C4-2B (cell line): ENCODE data around the gene KCNK6.
A peak's percentile ranks its signal among the peaks of the same experiment; 100 is the strongest.
"Not testable (repeated sequence)": the region's sequence is repeated elsewhere in the genome, so short reads cannot be mapped to it uniquely, and the experiment has no call there.

Source experiments
- H3K27ac ChIP-seq: fragments of 450-650 bp; 2 replicates; pipeline ENCODE4 v1.5.1; 2017
- ZFX ChIP-seq: fragments of 450-650 bp; IDR thresholded peaks from 2 replicates; pipeline ENCODE4 v1.6.1; 2017
- TF ChIP-seq, protein P1 (sequence below): fragments of 450-650 bp; conservative IDR thresholded peaks from 2 replicates; pipeline ENCODE4 v1.5.1; 2017; ENCODE audit warnings: mild to moderate bottlenecking

Gene KCNK6

DNA sequence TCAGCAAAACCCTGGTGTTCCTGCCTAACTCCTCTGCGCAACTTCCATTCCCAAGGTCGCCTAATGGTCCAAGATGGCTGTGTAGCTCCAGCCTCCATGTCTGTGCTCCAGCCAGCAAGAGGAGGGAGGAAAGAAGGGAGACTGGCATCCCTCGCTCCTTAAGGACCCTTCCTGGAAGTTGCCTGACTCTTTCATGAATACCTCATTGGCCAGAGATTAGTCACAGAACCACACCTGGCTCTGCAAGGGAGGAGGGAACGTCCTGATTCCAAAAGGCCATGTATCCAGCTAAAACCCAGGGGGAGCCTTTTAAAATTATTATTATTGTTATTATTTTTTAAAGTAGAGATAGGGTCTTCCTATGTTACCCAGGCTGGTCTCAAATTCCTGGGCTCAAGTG is 4.8 kb downstream of the KCNK6 start:
- no peak overlapping the region for H3K27ac ChIP-seq
- TF ChIP-seq ZFX, result no peak
- TF ChIP-seq, protein P1, sequence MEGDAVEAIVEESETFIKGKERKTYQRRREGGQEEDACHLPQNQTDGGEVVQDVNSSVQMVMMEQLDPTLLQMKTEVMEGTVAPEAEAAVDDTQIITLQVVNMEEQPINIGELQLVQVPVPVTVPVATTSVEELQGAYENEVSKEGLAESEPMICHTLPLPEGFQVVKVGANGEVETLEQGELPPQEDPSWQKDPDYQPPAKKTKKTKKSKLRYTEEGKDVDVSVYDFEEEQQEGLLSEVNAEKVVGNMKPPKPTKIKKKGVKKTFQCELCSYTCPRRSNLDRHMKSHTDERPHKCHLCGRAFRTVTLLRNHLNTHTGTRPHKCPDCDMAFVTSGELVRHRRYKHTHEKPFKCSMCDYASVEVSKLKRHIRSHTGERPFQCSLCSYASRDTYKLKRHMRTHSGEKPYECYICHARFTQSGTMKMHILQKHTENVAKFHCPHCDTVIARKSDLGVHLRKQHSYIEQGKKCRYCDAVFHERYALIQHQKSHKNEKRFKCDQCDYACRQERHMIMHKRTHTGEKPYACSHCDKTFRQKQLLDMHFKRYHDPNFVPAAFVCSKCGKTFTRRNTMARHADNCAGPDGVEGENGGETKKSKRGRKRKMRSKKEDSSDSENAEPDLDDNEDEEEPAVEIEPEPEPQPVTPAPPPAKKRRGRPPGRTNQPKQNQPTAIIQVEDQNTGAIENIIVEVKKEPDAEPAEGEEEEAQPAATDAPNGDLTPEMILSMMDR, result no peak

DNA sequence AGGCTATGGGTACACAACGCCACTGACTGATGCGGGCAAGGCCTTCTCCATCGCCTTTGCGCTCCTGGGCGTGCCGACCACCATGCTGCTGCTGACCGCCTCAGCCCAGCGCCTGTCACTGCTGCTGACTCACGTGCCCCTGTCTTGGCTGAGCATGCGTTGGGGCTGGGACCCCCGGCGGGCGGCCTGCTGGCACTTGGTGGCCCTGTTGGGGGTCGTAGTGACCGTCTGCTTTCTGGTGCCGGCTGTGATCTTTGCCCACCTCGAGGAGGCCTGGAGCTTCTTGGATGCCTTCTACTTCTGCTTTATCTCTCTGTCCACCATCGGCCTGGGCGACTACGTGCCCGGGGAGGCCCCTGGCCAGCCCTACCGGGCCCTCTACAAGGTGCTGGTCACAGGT is 6.9 kb downstream of the KCNK6 start:
- TF ChIP-seq ZFX, result no peak
- TF ChIP-seq, protein P1, result no peak
- H3K27ac ChIP-seq, result no peak overlapping the region

DNA sequence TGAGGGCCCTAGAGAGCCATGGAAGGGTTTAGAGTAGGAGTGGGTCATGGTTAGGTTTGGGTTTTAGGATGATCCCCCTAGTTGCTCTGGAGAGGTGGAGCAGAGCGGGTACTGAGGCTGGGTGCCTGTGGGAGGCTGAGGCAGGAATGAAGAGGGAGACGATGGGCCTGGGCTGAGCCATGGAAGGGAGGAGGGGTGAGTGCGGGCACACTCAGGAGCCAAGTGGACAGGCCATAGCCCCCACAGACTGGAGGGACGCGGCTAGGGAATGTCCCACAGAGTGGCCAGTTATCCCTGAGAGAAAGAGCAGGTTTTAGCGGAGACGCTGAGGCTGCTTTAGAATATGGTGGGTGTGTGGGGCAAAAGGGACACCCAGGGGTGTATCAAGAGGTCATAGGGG is 10.0 kb downstream of the KCNK6 start:
- TF ChIP-seq, protein P1, result no peak
- no peak for TF ChIP-seq ZFX
- H3K27ac ChIP-seq, result no peak overlapping the region

DNA sequence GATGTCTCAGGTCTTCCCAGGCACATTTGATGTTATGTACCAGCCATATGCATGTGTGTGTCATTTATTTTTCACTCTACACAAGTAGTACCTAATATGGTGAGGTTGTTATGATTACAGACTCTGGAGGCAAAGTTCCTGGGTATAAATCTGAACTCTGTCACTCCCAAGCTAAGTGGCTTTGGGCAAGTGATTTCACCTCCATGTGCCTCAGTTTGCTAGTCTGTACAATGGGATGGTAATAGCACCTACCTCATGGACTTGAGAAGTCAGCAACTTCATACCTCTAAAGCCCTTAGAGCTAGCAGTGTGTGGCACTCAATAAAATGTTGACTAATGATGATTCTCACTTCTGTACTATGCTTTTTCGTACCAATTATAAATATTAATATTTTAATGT is 12.1 kb downstream of the KCNK6 start:
- TF ChIP-seq, protein P1, result no peak
- no peak for TF ChIP-seq ZFX
- no peak overlapping the region for H3K27ac ChIP-seq

DNA sequence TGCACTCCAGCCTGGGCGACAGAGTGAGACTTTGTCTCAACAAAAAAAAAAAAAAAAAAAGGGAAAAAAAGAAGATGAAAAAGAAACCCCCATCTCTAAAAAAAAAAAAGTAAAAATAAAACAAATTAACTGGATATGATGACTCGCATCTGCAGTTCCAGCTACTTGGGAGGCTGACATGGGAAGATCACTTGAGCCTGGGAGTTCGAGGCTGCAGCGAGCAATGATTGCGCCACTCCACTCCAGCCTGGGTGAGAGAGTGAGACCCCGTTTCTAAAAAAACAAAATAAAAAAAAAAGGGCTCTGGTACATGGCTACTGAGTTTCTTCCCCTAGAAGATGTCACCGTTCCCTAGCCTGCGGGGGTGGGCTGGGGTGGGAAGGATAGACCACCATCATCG is 13.6 kb downstream of the KCNK6 start:
- no peak overlapping the region for H3K27ac ChIP-seq
- TF ChIP-seq ZFX, result no peak
- TF ChIP-seq, protein P1, result no peak

DNA sequence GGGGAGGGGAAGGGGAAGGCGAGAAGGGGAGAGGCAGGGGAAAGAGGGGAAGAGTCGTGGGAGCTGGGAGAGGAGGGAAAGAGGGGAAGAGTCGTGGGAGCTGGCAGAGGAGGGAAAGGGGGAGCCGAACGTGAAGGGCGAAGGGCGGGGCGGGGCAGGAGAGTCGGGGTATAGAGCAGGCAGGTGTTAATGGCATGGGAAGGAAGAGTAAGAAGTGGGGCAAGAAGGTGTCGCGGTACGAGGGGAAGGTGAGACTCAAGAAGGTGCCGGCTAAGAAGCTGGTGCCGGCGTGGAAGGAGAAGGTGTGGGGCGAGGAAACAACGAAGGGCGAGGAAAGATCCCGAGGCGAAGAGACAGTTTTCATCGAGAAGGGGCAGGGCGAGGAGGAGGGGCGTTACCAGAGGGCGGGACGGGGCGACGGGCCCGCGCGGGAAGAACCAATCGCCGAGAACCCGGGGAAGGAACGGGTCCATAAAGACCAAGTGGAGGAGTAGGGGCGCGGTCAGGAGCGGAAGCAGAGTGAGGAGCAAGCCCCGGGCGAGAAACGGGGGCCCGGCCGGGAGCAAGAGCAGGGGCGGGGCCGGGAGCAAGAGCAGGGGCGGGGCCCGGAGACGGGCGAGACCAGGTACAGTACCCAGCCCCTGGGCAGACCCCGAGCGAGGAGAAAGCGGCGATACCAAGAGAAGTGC is 16.4 kb downstream of the KCNK6 start:
- TF ChIP-seq, protein P1, result no peak
- TF ChIP-seq ZFX, result no peak
- peak overlapping the region; percentile 66 for H3K27ac ChIP-seq

- H3K27ac ChIP-seq, result peak overlapping the region; percentile 66
- no peak for TF ChIP-seq ZFX
These were observed 17.2 kb downstream of the KCNK6 start for GRCh38 chr19:38336638-38337359.

- TF ChIP-seq ZFX, result no peak
- TF ChIP-seq, protein P1, result no peak
- H3K27ac ChIP-seq, result peak overlapping the region; percentile 66
These were observed 17.7 kb downstream of the KCNK6 start for GRCh38 chr19:38337360-38337653.

DNA sequence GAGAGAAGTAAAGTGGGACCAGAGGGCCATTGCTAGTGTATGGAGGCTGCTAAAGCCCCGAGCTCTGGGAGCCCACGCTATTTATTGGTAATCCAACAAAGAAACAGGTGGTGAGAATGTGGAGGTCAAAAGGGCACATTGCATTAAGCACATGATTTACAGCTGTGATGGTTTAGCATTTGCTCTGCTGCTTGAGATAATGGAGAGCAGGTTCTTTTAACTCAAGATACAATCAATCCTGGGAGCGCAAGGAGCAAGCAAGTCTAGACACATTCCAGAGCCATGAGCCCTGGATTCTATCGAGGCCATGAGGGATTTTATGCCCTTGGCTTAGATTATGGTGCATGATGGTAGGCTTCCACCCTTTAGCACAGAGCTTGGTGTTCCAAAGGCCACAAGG is 19.4 kb downstream of the KCNK6 start:
- not testable (repeated sequence) for H3K27ac ChIP-seq
